Nephron (organoid): ENCODE data around the gene NCOA1.

Experiments
- H3K27ac Mint-ChIP-seq, 3 experiments: 2 replicates each; pipeline ENCODE4 v1.8.0; 2020; ENCODE audit warnings: mixed read lengths in 3 of 3, mild to moderate bottlenecking in 2 of 3, moderate library complexity in 1 of 3
- H3K27me3 Mint-ChIP-seq: 2 replicates; pipeline ENCODE4 v1.8.0; 2021; ENCODE audit warnings: low read depth, mild to moderate bottlenecking, moderate library complexity, mixed read lengths
- H3K36me3 Mint-ChIP-seq: 2 replicates; pipeline ENCODE4 v1.8.0; 2020; ENCODE audit warnings: low read depth, mixed read lengths
- H3K4me1 Mint-ChIP-seq: 2 replicates; pipeline ENCODE4 v1.8.0; 2020; ENCODE audit warnings: mixed read lengths
- H3K4me3 Mint-ChIP-seq, 3 experiments: 2 replicates each; pipeline ENCODE4 v1.8.0; 2020; ENCODE audit warnings: mild to moderate bottlenecking in 3 of 3, mixed read lengths in 3 of 3, moderate library complexity in 2 of 3
- H3K9me3 Mint-ChIP-seq: 2 replicates; pipeline ENCODE4 v1.8.0; 2020; ENCODE audit warnings: mixed read lengths
- CTCF ChIP-seq, 3 experiments: fragments of 200-600 bp; sonication (generic); IDR thresholded peaks; one replicate each; pipeline ENCODE4 v1.5.0; 2021; ENCODE audit warnings: antibody characterized with exemption in 3 of 3; ENCODE audit not compliant: unreplicated experiment in 3 of 3

The NCOA1 gene

GRCh38 chr2:24515831-24516230 is 24.8 kb downstream of the NCOA1 start:
- Mint-ChIP-seq H3K4me3 (no peak overlapping the region), H3K4me1 (peaks cover 41% of the 10 kb centered on the region), H3K9me3 (peaks cover 11% of the 10 kb centered on the region), H3K36me3 (peaks cover 9% of the 10 kb centered on the region), H3K27me3 (no peaks in the 10 kb centered on the region), H3K27ac (no peak overlapping the region)
- no peak for TF ChIP-seq CTCF (IDR thresholded peaks at IDR 0.05; ENCODE audit: unreplicated experiment in 3 of 3)

- peaks cover 16% of the 10 kb centered on the region for H3K9me3 Mint-ChIP-seq
- peaks cover 27% of the 10 kb centered on the region for H3K4me1 Mint-ChIP-seq
- no peak overlapping the region for H3K4me3 Mint-ChIP-seq
- H3K27ac Mint-ChIP-seq = peak overlapping the region in 1 of 3 experiments; percentile 5
- TF ChIP-seq CTCF (IDR thresholded peaks at IDR 0.05; ENCODE audit: unreplicated experiment in 3 of 3) = no peak
- H3K27me3 Mint-ChIP-seq = no peaks in the 10 kb centered on the region
- H3K36me3 Mint-ChIP-seq = peaks cover 12% of the 10 kb centered on the region
Observed at GRCh38 chr2:24517247-24517646, 26.2 kb downstream of the NCOA1 start.

- no peak for TF ChIP-seq CTCF (IDR thresholded peaks at IDR 0.05; ENCODE audit: unreplicated experiment in 3 of 3)
- peaks cover 17% of the 10 kb centered on the region for H3K36me3 Mint-ChIP-seq
- H3K4me3 Mint-ChIP-seq = no peak overlapping the region
- H3K4me1 Mint-ChIP-seq = peaks cover 11% of the 10 kb centered on the region
- no peak overlapping the region for H3K27ac Mint-ChIP-seq
- H3K27me3 Mint-ChIP-seq = no peaks in the 10 kb centered on the region
- H3K9me3 Mint-ChIP-seq = peaks cover 18% of the 10 kb centered on the region
Observed at GRCh38 chr2:24520175-24520574, 29.1 kb downstream of the NCOA1 start.

- Mint-ChIP-seq H3K27ac (no peak overlapping the region), H3K27me3 (no peaks in the 10 kb centered on the region), H3K4me3 (no peak overlapping the region), H3K36me3 (peaks cover 21% of the 10 kb centered on the region), H3K9me3 (peaks cover 22% of the 10 kb centered on the region), H3K4me1 (peaks cover 13% of the 10 kb centered on the region)
- no peak for TF ChIP-seq CTCF (IDR thresholded peaks at IDR 0.05; ENCODE audit: unreplicated experiment in 3 of 3)
Observed at GRCh38 chr2:24521162-24521857, 30.3 kb downstream of the NCOA1 start.

GRCh38 chr2:24521975-24522639 is 31.1 kb downstream of the NCOA1 start:
- Mint-ChIP-seq H3K27me3 (no peaks in the 10 kb centered on the region), H3K27ac (no peak overlapping the region), H3K4me3 (no peak overlapping the region), H3K36me3 (peaks cover 23% of the 10 kb centered on the region), H3K4me1 (peaks cover 11% of the 10 kb centered on the region), H3K9me3 (peaks cover 22% of the 10 kb centered on the region)
- no peak for TF ChIP-seq CTCF (IDR thresholded peaks at IDR 0.05; ENCODE audit: unreplicated experiment in 3 of 3)

GRCh38 chr2:24527536-24527935 is 36.5 kb downstream of the NCOA1 start:
- Mint-ChIP-seq H3K4me1 (peaks cover 7% of the 10 kb centered on the region), H3K27me3 (no peaks in the 10 kb centered on the region), H3K9me3 (peaks cover 45% of the 10 kb centered on the region), H3K27ac (no peak overlapping the region), H3K4me3 (no peak overlapping the region), H3K36me3 (peaks cover 45% of the 10 kb centered on the region)
- TF ChIP-seq CTCF (IDR thresholded peaks at IDR 0.05; ENCODE audit: unreplicated experiment in 3 of 3) = no peak
